Fibroblast of villous mesenchyme (primary cell): ENCODE measurements around the gene TSPEAR. TPM values are rescaled to one million over a fixed set of nuclear protein-coding genes. Genes with fewer than 3 reads are reported as not detected.
"Not testable (repeated sequence)": the region's sequence is repeated elsewhere in the genome, so short reads cannot be mapped to it uniquely, and the experiment has no call there.

Experiments used
- DNase-seq: peaks from one replicate; pipeline ENCODE4 v3.0.0-alpha.2; 2010; ENCODE audit warnings: low read depth
- H3K4me3 ChIP-seq: 2 replicates; pipeline ENCODE4 v1.5.1; 2011; ENCODE audit warnings: low read depth, mild to moderate bottlenecking, low read length
- CTCF ChIP-seq: IDR thresholded peaks from 2 replicates; pipeline ENCODE4 v1.5.1; 2012; ENCODE audit warnings: low read depth, mild to moderate bottlenecking, low read length; ENCODE audit not compliant: insufficient read depth
- total RNA-seq: library from RNA; depleted of rRNA; stranded (reverse); fragments of >200 nt; gene quantifications from 2 replicates; pipeline ENCODE4 v1.2.3, GENCODE V29; 2012

The TSPEAR gene
- total RNA-seq, 1 donor, result not detected

DNA sequence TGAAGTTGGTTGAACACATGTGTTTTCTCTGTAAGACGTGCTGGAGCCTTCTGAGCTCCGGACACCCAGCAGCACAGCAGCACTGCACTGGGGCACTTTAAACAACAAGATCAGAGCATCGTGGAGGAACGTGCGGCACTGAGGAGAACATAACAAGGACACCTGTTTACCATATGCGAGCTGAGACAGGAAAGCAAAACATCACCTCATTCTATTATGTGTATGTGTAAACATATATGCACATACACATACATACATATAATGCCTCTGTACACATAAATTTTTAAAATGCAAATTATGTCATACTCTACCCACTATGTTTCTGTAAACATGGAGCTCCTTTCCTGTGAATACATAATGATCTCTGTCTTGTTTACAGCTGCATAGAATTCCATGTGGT lies 115.8 kb downstream of the TSPEAR start:
- no peak overlapping the region for H3K4me3 ChIP-seq
- no peak for DNase-seq
- no peak for TF ChIP-seq CTCF

GRCh38 chr21:44594406-44594916 lies 116.9 kb downstream of the TSPEAR start:
- no peak overlapping the region for H3K4me3 ChIP-seq
- DNase-seq, result no peak
- TF ChIP-seq CTCF, result no peak

GRCh38 chr21:44593598-44594405 lies 117.6 kb downstream of the TSPEAR start:
- peak; percentile 6 for DNase-seq
- H3K4me3 ChIP-seq, result no peak overlapping the region
- TF ChIP-seq CTCF, result no peak

GRCh38 chr21:44592446-44593311 lies 118.7 kb downstream of the TSPEAR start, which contains the start of gene KRTAP10-6:
Gene KRTAP10-6, minus strand, starts transcription at chr21:44592505. Its CDS starts 21 bp downstream, at chr21:44592484.
- DNase-seq, result no peak
- TF ChIP-seq CTCF, result no peak

GRCh38 chr21:44591801-44592130 lies 119.6 kb downstream of the TSPEAR start:
- DNase-seq, H3K4me3 ChIP-seq: not testable (repeated sequence)

More at GRCh38 chr21:44592446-44593311, 118.7 kb downstream of the TSPEAR start, which contains the start of gene KRTAP10-6:
- no peak within 1 kb of the TSS for H3K4me3 ChIP-seq

DNA sequence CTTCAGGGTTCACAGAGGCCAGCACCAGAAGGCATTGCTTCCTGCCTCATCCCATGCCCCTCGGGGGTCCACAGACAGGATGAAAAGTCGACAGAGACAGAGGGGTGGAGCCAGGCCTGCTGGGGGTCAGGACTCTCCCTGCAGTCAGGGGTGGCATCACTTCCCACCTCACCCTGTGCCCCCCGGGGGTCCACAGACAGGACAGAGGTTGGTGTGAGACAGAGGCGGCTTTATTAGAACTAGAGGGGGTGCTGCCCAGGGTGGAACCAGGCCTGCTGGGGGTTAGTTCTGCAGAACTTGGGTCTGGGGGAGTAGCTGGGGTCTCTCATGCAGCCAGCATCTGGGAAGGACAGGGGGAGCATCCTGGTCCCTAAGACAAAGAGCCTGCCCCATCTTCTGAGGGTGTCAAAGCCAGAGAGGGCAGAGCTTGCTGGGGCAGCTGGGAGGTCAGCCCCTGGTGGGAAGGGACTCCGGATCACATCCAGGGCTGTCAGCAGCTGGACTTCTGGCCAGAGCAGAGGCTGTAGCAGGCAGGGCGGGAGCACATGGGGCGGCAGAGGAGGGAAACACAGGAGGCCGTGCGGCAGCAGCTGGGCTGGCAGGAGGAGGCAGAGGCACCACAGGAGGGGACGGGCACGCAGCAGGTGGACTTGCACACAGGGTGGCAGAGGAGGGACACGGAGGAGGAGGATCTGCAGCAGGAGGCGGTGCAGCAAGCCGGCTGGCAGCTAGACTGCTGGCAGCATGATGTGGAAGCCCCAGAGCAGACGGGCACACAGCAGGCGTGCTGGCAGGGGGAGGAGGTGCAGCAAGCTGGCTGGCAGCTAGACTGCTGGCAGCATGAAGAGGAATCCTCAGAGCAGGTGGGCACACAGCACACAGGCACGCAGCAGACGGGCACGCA lies 120.2 kb downstream of the TSPEAR start:
- H3K4me3 ChIP-seq, DNase-seq: not testable (repeated sequence)

GRCh38 chr21:44590311-44590721 lies 121.1 kb downstream of the TSPEAR start:
- no peak for DNase-seq
- no peak overlapping the region for H3K4me3 ChIP-seq
- no peak for TF ChIP-seq CTCF
